Fibroblast of lung (primary cell): ENCODE data around the gene AGO3. TPM values are rescaled to one million over a fixed set of nuclear protein-coding genes. Genes with fewer than 3 reads are reported as not detected.

Source experiments
- DNase-seq, 2 donors: peaks; one replicate each; pipeline versions ENCODE4 v3.0.0 to v3.0.0-alpha.2; 2010; ENCODE audit warnings: low read depth in 2 of 2
- H2AFZ ChIP-seq: 2 replicates; pipeline ENCODE4 v1.5.1; 2012; ENCODE audit warnings: low read length, control low read depth, inconsistent platforms
- H3K27ac ChIP-seq: 2 replicates; pipeline ENCODE4 v1.5.1; 2011; ENCODE audit warnings: low read length, control low read depth; ENCODE audit not compliant: insufficient read depth
- H3K27me3 ChIP-seq: 2 replicates; pipeline ENCODE4 v1.5.1; 2011; ENCODE audit warnings: mild to moderate bottlenecking, low read length; ENCODE audit not compliant: control insufficient read depth, insufficient read depth
- H3K36me3 ChIP-seq: 2 replicates; pipeline ENCODE4 v1.5.1; 2011; ENCODE audit warnings: low read length; ENCODE audit not compliant: control insufficient read depth, insufficient read depth
- H3K4me1 ChIP-seq: 2 replicates; pipeline ENCODE4 v1.5.1; 2011; ENCODE audit warnings: low read length; ENCODE audit not compliant: control insufficient read depth, insufficient read depth; ENCODE audit errors: extremely low read depth
- H3K4me2 ChIP-seq: 2 replicates; pipeline ENCODE4 v1.5.1; 2011; ENCODE audit warnings: low read length, control low read depth; ENCODE audit not compliant: insufficient read depth; ENCODE audit errors: extremely low read depth
- H3K4me3 ChIP-seq, 4 experiments: fragments of 200-600 bp in 1 of 4; sonication (generic) in 1 of 4; replicated peaks in 1 of 4; 2 replicates each; pipeline ENCODE4 v1.5.1; 2011 to 2016; ENCODE audit warnings: low read length in 4 of 4, low read depth in 3 of 4, mild to moderate bottlenecking in 3 of 4, control low read depth in 2 of 4, inconsistent platforms in 1 of 4, mixed read lengths in 1 of 4; ENCODE audit not compliant: insufficient read depth in 1 of 4; ENCODE audit errors: control extremely low read depth in 1 of 4
- H3K79me2 ChIP-seq: 2 replicates; pipeline ENCODE4 v1.5.1; 2012; ENCODE audit warnings: mild to moderate bottlenecking, low read length, inconsistent platforms; ENCODE audit not compliant: control insufficient read depth, insufficient read depth
- H3K9ac ChIP-seq: 2 replicates; pipeline ENCODE4 v1.5.1; 2011; ENCODE audit warnings: mild to moderate bottlenecking, low read length, control low read depth; ENCODE audit not compliant: insufficient read depth
- H3K9me3 ChIP-seq: 2 replicates; pipeline ENCODE4 v1.5.1; 2012; ENCODE audit warnings: low read depth, low read length; ENCODE audit not compliant: control insufficient read depth, insufficient read depth
- H4K20me1 ChIP-seq: 2 replicates; pipeline ENCODE4 v1.5.1; 2011; ENCODE audit warnings: low read length; ENCODE audit not compliant: control insufficient read depth, insufficient read depth; ENCODE audit errors: extremely low read depth
- EZH2 ChIP-seq: IDR thresholded peaks from 2 replicates; pipeline ENCODE4 v1.5.1; 2012; ENCODE audit warnings: low read length, control low read depth, mild to moderate bottlenecking; ENCODE audit errors: missing control alignments
- polyA plus RNA-seq, 2 donors: library from polyadenylated mRNA; depleted of rRNA in 1 of 2; stranded (reverse) in 1 of 2; unstranded in 1 of 2; fragments of >200 nt; gene quantifications; 2 replicates each; pipeline ENCODE4 v1.2.1, GENCODE V29; 2011 to 2012; ENCODE audit warnings: missing spikeins in 1 of 2
- total RNA-seq: library from RNA; depleted of rRNA; stranded (reverse); fragments of >200 nt; gene quantifications from 2 replicates; pipeline ENCODE4 v1.2.1, GENCODE V29; 2014
- TF ChIP-seq, protein P1 (sequence below), 2 donors: IDR thresholded peaks in 1 of 2; conservative IDR thresholded peaks in 1 of 2; 1 replicate in 1 of 2; 2 replicates in 1 of 2; pipeline ENCODE4 v1.5.1; 2011 to 2012; ENCODE audit warnings: low read length in 2 of 2, control low read depth in 1 of 2, inconsistent platforms in 1 of 2, low read depth in 1 of 2, mild to moderate bottlenecking in 1 of 2

Gene AGO3
- total and polyA plus RNA-seq, 2 donors (not counting 1 experiment from before 2014, with no cell fraction given): 12.9 to 19.6 TPM

DNA sequence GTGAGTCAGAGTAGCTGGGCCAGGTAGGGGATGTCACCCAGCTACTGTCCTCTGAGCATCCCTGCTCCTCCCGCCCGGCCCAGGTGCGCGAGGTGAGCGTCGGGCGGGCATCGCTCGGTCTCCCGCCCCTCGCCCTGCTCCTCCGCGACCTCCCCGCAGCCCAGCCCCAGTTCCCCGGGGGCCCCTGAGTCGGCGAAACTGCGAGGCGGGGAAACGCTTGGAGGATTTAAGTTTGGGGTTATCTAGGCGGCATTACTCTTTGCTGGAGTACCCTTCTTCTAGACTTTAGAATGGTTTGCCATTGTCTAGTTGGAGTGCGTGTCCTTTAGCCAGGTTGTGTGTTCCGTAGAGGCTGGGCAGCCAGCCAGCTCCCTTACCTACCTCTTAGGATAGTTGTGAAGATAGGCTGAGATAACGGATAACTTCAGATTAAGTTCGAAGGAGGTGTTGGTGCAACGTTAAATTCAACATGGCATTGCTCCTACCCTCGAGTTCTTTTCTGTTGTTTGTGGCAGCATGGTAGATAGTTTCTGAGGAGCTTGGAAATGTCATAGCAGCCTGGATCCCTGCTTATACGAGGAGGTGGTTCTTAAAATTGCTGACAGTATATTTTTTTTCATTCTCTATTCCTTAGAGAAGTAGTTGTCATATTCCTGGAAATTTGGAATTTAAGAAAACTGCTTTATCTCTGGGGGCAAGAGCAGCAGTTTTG, 697 bp downstream of the AGO3 start:
- peak overlapping the region; percentile 84 for H3K27ac ChIP-seq
- H3K4me3 ChIP-seq: peak overlapping the region; percentile 74 to 86 (median 83)

DNA sequence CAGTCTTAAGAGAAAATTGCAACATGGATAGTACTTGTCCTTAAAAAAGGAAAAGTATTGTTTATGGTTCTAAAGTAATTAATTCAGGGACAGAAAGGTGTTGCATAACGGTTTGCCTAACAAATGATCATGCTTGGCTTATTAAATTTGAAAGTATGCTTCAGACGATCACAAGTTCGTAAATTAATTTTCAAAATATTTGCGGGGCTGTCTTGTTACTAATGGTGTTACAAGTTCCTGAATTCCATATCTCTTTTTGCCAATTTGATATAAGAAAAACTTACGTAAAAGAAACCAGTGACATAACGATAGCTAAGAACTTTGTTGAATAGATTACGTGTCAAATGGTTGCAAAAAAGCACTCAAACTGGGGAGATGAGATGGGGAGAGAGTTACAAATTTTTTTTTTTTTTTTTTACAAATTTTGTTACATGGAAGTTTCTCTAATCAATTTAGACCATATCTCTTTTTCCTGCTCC, 1.3 kb downstream of the AGO3 start:
- peak overlapping the region; percentile 74 to 86 (median 83) for H3K4me3 ChIP-seq
- no peak overlapping the region for H3K9ac ChIP-seq
- no peak for DNase-seq

More for the DNA sequence above, 697 bp downstream of the AGO3 start:
- TF ChIP-seq, protein P1, sequence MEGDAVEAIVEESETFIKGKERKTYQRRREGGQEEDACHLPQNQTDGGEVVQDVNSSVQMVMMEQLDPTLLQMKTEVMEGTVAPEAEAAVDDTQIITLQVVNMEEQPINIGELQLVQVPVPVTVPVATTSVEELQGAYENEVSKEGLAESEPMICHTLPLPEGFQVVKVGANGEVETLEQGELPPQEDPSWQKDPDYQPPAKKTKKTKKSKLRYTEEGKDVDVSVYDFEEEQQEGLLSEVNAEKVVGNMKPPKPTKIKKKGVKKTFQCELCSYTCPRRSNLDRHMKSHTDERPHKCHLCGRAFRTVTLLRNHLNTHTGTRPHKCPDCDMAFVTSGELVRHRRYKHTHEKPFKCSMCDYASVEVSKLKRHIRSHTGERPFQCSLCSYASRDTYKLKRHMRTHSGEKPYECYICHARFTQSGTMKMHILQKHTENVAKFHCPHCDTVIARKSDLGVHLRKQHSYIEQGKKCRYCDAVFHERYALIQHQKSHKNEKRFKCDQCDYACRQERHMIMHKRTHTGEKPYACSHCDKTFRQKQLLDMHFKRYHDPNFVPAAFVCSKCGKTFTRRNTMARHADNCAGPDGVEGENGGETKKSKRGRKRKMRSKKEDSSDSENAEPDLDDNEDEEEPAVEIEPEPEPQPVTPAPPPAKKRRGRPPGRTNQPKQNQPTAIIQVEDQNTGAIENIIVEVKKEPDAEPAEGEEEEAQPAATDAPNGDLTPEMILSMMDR (conservative IDR thresholded peaks at IDR 0.05 in 1 of 2, IDR thresholded peaks at IDR 0.05 in 1 of 2; ENCODE audit: low read depth in 1 of 2, low read length in 2 of 2): no peak
- no peak for TF ChIP-seq EZH2
- peaks cover 41% of the 10 kb centered on the region for H3K79me2 ChIP-seq
- no peaks in the 10 kb centered on the region for H3K36me3 ChIP-seq
- DNase-seq: peak in 1 of 2 donors; percentile 8
- H3K27me3 ChIP-seq: no peaks in the 10 kb centered on the region
- H2AFZ ChIP-seq: peak overlapping the region; percentile 9
- peak overlapping the region; percentile 89 for H3K4me2 ChIP-seq
- peaks cover 4% of the 10 kb centered on the region for H3K4me1 ChIP-seq
- H3K9me3 ChIP-seq: no peaks in the 10 kb centered on the region
- peak overlapping the region; percentile 92 for H3K9ac ChIP-seq
- H4K20me1 ChIP-seq: no peaks in the 10 kb centered on the region

DNA sequence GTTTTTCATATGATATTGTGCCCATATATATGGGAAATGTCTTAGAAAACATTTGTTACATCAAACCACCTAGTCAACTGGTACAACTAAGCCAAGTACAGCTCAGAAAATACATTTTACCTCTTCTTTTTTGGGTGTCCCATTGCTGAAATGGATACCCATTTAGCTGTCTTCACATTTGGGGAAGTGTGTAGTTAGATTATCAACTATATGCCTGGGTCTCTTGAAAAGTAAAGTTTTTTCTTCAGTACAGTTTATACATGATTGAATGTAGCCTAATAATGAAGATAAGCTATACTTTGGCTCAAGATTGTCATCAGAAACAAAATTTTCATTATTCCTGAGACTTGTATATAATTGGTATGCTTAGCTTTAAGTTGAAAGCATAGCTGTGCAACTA, 2.0 kb downstream of the AGO3 start:
- no peak overlapping the region for H2AFZ ChIP-seq
- peaks cover 49% of the 10 kb centered on the region for H3K79me2 ChIP-seq
- H3K4me3 ChIP-seq: peak overlapping the region in 2 of 4 experiments; percentile 83 to 86
- no peak overlapping the region for H3K9ac ChIP-seq
- H3K9me3 ChIP-seq: no peaks in the 10 kb centered on the region
- TF ChIP-seq EZH2: no peak
- TF ChIP-seq, protein P1 (conservative IDR thresholded peaks at IDR 0.05 in 1 of 2, IDR thresholded peaks at IDR 0.05 in 1 of 2; ENCODE audit: low read depth in 1 of 2, low read length in 2 of 2): no peak
- no peaks in the 10 kb centered on the region for H4K20me1 ChIP-seq
- no peak for DNase-seq
- no peak overlapping the region for H3K27ac ChIP-seq
- no peaks in the 10 kb centered on the region for H3K27me3 ChIP-seq
- H3K4me2 ChIP-seq: peak overlapping the region; percentile 89
- peaks cover 4% of the 10 kb centered on the region for H3K4me1 ChIP-seq
- H3K36me3 ChIP-seq: no peaks in the 10 kb centered on the region

More for the DNA sequence above, 1.3 kb downstream of the AGO3 start:
- peak overlapping the region; percentile 89 for H3K4me2 ChIP-seq
- no peak overlapping the region for H3K27ac ChIP-seq
- H3K36me3 ChIP-seq: no peaks in the 10 kb centered on the region
- H4K20me1 ChIP-seq: no peaks in the 10 kb centered on the region
- no peak overlapping the region for H2AFZ ChIP-seq
- peaks cover 4% of the 10 kb centered on the region for H3K4me1 ChIP-seq
- H3K79me2 ChIP-seq: peaks cover 45% of the 10 kb centered on the region
- TF ChIP-seq, protein P1 (conservative IDR thresholded peaks at IDR 0.05 in 1 of 2, IDR thresholded peaks at IDR 0.05 in 1 of 2; ENCODE audit: low read depth in 1 of 2, low read length in 2 of 2): no peak
- TF ChIP-seq EZH2: no peak
- H3K9me3 ChIP-seq: no peaks in the 10 kb centered on the region
- H3K27me3 ChIP-seq: no peaks in the 10 kb centered on the region
